Measurements from ENCODE around the gene PDE9A.

The PDE9A gene

GRCh38 chr21:42779431-42779861 is 126.0 kb downstream of the PDE9A start:
- TF ChIP-seq, protein P1, sequence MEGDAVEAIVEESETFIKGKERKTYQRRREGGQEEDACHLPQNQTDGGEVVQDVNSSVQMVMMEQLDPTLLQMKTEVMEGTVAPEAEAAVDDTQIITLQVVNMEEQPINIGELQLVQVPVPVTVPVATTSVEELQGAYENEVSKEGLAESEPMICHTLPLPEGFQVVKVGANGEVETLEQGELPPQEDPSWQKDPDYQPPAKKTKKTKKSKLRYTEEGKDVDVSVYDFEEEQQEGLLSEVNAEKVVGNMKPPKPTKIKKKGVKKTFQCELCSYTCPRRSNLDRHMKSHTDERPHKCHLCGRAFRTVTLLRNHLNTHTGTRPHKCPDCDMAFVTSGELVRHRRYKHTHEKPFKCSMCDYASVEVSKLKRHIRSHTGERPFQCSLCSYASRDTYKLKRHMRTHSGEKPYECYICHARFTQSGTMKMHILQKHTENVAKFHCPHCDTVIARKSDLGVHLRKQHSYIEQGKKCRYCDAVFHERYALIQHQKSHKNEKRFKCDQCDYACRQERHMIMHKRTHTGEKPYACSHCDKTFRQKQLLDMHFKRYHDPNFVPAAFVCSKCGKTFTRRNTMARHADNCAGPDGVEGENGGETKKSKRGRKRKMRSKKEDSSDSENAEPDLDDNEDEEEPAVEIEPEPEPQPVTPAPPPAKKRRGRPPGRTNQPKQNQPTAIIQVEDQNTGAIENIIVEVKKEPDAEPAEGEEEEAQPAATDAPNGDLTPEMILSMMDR (IDR thresholded peaks at IDR 0.05; ENCODE audit: extremely low read depth, insufficient read depth, missing control alignments): no peak
- in situ Hi-C loops (cut with MboI; ENCODE audit: low pct_unique_long_range_greater_than_20kb, low sequenced_read_pairs, unreplicated experiment): no loop called here
- no peak for DNase-seq (ENCODE audit: low spot score)

GRCh38 chr21:42780617-42781016 is 127.2 kb downstream of the PDE9A start:
- in situ Hi-C loops (cut with MboI; ENCODE audit: low pct_unique_long_range_greater_than_20kb, low sequenced_read_pairs, unreplicated experiment): no loop called here
- no peak for DNase-seq (ENCODE audit: low spot score)
- TF ChIP-seq, protein P1 (IDR thresholded peaks at IDR 0.05; ENCODE audit: extremely low read depth, insufficient read depth, missing control alignments): no peak

DNA sequence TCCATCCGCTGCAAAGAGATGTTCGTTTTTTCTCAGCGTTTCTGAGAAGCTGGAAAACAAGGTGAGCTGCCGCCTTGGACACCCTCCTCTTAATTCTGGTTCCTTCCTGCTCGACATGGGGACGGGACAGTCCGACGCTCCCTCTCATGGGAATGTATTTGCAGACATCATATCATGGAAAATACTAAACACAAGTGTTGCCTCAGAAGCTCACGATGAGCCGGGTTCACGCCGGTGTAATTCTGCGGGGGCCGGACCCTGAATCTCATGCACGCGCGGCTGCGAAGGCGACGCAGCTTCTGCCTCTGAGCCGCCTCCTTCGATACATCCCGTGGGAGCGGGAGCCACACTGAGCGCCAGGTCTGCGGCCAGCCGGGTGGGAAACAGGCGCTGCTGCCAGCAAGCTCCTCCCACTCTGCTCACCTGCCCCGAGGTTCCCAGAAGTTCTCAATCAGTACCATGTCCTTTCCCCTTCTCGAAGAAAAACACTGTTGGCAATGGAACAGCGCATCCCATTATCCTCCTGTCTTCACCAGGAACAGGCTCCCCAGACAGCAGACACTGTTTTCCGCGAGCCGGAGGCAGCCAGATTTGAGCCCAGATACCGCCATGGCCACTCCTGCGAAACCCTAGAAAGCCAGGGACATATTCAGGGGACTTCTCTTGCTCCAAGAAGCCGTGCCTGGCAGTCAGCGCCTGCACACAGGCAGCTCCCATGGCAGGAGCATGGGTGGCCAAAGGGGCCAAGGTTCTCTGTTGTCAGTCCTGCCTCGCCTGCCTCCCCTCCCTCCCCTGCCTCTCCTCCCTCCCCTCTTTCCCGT is 127.9 kb downstream of the PDE9A start:
- TF ChIP-seq, protein P1 (IDR thresholded peaks at IDR 0.05; ENCODE audit: extremely low read depth, insufficient read depth, missing control alignments): no peak
- no peak for DNase-seq (ENCODE audit: low spot score)
- in situ Hi-C loops (cut with MboI; ENCODE audit: low pct_unique_long_range_greater_than_20kb, low sequenced_read_pairs, unreplicated experiment): no loop called here

DNA sequence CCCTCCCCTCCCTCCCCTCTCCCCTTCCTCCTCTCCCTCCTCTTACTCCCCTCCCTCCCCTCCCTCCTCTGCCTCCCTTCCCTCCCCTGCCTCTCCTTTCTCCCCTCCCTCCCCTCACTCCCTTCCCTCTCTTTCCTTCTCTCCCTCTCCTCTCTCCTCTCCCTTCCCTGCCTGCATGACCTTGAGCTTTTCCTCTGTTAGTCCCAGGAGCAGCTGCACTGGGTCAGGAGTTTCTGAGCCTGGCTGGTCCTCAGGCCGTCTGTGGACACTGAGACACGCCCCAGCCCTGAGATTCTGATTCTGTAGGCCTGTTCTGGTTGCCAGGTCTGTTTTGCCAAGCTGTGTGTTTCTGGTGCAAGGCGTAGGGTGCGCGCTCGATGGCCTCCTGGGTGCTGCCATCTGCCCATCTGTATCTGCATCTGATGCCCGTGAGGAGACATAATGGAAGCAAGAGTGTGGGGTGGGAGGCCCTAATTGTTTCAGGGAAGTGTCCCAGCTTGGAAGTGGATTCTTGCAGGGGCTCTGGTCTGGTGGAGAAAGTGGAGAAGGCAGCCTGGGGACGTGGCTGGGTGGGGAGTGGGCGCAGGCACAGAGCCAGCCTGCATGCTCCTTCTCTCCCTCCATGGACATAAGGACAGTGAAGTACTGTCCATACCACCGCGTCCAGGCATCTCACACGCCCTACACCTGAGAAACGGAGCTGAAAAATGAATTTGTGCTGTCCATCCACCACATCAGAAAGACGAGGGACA is 128.7 kb downstream of the PDE9A start:
- in situ Hi-C loops (cut with MboI; ENCODE audit: low pct_unique_long_range_greater_than_20kb, low sequenced_read_pairs, unreplicated experiment): no loop called here
- TF ChIP-seq, protein P1 (IDR thresholded peaks at IDR 0.05; ENCODE audit: extremely low read depth, insufficient read depth, missing control alignments): no peak
- no peak for DNase-seq (ENCODE audit: low spot score)

- TF ChIP-seq, protein P1 (IDR thresholded peaks at IDR 0.05; ENCODE audit: extremely low read depth, insufficient read depth, missing control alignments): no peak
- in situ Hi-C loops (cut with MboI; ENCODE audit: low pct_unique_long_range_greater_than_20kb, low sequenced_read_pairs, unreplicated experiment): no loop called here
- DNase-seq (ENCODE audit: low spot score): no peak
Measured at GRCh38 chr21:42782723-42783242, 129.4 kb downstream of the PDE9A start.

GRCh38 chr21:42784276-42784675 is 130.9 kb downstream of the PDE9A start:
- TF ChIP-seq, protein P1 (IDR thresholded peaks at IDR 0.05; ENCODE audit: extremely low read depth, insufficient read depth, missing control alignments): no peak
- no peak for DNase-seq (ENCODE audit: low spot score)
- in situ Hi-C loops (cut with MboI; ENCODE audit: low pct_unique_long_range_greater_than_20kb, low sequenced_read_pairs, unreplicated experiment): no loop called here
